ENCODE results near the gene TGFB2.

GRCh38 chr1:218339267-218339831, 5.8 kb upstream of the TGFB2 start:
- peak; percentile 69 to 79 (median 72) for TF ChIP-seq CTCF (IDR thresholded peaks at IDR 0.05)
- TF ChIP-seq POLR2A (IDR thresholded peaks at IDR 0.05; ENCODE audit: low read depth), result no peak
- TF ChIP-seq POLR2AphosphoS5 (IDR thresholded peaks at IDR 0.05), result no peak
